Cerebellar cortex (tissue), 1 donor: Measurements from ENCODE around the gene METAP1D.
"Not testable (repeated sequence)": the region's sequence is repeated elsewhere in the genome, so short reads cannot be mapped to it uniquely, and the experiment has no call there.

Experiments used
- DNase-seq: peaks from one replicate; pipeline ENCODE4 v3.0.0-alpha.2; 2015; ENCODE audit warnings: low spot score

Gene METAP1D

DNA sequence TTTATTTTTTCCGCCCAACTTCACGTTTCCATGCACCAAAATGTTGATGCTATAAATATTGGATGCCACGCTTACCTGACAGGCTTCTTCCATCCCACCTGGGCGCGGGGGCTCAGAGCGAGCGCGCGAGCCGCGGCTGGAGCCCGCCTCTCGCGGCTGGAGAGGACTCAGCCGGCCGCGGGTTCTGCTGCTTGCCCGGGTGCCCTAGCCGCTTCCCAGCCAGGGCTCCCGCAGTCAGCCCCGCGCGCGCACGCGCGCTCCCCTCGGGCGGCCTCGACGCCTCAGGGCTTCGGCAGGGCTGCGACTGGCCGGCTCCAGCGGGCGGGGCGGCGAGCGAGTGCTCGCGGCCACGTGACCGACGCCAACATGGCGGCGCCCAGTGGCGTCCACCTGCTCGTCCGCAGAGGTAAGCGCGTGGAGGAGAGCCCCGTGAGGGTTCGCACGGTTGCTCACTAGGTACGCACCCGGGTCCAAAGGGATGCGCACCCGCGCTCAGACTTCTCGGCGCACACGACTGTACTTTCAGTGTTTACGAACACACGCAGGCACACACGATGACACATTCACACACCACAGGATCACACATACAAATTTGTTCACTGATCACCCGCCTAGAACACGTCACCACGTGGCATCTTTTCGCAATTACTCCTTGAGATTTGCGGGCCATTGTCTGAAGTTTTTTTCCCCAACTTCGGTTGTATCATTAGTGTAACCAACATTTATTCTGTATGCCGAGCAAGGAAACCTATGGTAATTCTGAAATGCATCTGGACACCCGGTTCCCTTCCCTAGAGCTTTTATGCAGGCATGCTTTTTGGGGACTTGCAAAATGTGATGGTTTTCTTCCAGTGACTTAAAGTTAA is at the start of gene METAP1D:
METAP1D (plus strand) TSS at position 350 of the 866 bp plus-strand sequence; CDS start at position 367, 17 bp downstream.
- peak; percentile 92 for DNase-seq

- no peak for DNase-seq
Measured at GRCh38 chr2:171952276-171952675, 47.5 kb upstream of the METAP1D start.

DNA sequence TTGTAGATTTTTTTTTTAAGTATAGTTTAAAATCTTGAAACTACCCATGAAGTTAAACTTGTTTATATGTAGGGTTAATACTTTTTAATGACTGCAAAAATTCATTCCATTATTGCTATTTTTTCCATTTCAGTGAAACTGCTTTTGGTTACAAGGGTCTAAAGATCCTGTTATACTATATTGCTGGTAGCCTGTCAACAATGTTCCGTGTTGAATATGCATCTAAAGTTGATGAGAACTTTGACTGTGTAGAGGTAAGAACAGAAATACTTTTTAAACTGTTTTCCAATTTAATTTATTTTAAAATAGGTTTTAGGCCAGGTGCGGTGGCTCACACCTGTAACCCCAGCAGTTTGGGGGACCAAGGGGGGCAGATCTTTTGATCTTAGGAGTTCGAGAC is 47.0 kb upstream of the METAP1D start:
- DNase-seq = no peak

- peak; percentile 14 for DNase-seq
Measured at GRCh38 chr2:171956135-171956825, 43.5 kb upstream of the METAP1D start.

- DNase-seq = peak; percentile 74
Measured at GRCh38 chr2:171957061-171957460, 42.7 kb upstream of the METAP1D start.

- DNase-seq = no peak
Measured at GRCh38 chr2:171958475-171958874, 41.3 kb upstream of the METAP1D start.

DNA sequence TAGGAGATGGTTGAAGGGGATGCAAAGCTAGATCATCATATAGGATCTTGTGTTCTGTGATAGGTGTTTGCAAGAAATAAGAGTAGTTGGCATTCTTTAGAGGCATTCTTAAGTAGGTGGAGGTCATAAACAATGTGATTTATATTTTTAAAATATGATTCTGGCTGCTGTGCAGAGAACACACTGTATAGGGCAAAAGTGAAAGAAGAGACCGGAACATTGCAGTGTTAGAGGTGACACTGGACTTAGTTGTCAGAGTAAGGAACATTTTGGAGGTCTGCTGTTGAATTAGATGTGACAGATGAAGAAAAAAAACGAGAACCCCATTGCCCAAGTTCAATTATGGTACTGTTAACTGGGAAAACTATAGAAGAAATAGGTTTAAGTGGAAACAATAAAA is 39.8 kb upstream of the METAP1D start:
- no peak for DNase-seq

GRCh38 chr2:171960570-171960969 is 39.2 kb upstream of the METAP1D start:
- DNase-seq = no peak

DNA sequence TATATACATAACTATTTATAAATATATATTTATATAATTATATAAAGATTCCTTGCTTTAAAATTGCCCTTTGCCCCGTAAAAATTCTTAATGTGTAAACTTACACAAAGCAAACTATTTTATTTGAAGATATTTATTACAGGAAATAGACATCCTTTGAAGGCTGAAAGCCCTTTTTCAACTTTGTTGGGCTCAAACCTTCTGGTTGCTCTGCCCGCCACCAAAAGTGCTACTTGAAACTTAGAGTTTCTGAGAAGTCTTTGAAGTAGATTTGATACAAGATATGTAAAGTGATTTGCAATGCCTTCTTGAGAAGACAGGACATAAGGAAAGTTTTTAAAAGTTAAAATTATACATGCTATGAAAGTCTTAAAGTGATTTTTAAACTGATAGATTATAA is 36.6 kb upstream of the METAP1D start:
- DNase-seq = no peak

DNA sequence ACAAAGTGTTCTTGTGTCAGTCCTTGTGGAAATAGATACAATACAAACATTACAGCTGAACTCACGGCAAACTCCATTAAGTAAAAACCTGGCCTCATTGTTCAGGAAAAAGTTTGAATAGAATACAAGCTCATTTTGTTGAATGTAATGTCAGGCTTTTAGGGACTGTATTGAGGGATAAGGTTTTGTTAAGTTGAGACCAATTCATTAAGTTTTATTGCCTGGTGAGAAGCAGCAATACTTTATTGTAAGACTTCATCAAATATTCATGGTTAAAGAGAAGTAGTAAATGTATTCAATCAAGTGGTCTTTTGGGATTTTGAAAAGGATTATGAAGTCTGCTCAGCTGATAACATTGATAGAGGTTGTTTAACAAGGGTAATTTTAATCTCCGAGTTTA is 35.4 kb upstream of the METAP1D start:
- no peak for DNase-seq

GRCh38 chr2:171965238-171965637 is 34.5 kb upstream of the METAP1D start:
- DNase-seq = no peak

DNA sequence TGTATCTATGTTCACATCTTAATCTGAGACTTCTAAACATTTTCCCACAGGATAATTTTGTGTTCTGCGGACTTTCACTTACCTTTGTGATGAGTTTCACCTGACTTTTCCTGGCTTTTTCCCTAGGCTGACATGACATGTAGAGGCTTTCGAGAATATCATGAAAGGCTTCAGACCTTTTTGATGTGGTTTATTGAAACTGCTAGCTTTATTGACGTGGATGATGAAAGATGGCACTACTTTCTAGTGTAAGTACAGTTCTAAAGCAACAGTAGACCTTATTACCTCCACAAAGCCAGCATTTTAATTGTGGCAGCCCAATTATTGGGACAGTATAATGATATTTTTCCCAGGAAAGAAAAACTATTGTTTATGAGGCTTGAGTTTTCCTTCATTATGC is 34.1 kb upstream of the METAP1D start:
- no peak for DNase-seq

GRCh38 chr2:171966235-171966634 is 33.5 kb upstream of the METAP1D start:
- no peak for DNase-seq

DNA sequence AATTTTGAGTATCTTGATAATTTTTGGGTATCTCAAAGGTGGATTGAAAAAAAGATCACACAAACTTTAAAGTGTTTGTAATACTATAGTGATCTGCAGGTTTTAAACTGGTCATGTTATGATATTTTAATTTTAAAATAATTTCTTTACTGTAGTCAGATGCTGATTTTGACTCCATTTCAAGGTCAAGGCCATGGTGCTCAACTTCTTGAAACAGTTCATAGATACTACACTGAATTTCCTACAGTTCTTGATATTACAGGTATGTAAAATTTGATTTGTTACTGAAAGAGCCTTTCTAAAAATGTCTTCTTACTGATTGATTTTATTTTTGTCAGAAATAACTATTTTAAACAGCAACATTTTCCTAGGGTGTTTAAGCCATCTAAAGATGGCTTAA is 33.1 kb upstream of the METAP1D start:
- no peak for DNase-seq

- no peak for DNase-seq
Measured at GRCh38 chr2:171968509-171968908, 31.2 kb upstream of the METAP1D start.

- no peak for DNase-seq
Measured at GRCh38 chr2:171972329-171972982, 27.3 kb upstream of the METAP1D start.

DNA sequence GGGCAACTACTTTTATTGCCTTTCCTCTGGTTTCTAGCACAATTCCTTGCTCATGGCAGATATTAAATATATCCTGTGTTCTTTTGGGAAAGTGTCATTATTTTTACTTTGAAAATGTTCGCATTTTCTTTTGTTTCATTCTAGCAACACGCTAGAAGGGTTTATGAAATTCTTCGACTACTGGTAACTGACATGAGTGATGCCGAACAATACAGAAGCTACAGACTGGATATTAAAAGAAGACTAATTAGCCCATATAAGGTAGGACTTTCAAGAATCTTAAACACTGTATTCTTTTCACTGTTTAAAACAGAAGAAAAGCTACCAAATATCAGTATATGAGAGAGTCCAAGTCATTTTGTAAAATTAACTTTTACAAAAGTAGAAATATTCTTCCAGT is 20.6 kb upstream of the METAP1D start:
- no peak for DNase-seq

GRCh38 chr2:171983924-171984323 is 15.8 kb upstream of the METAP1D start:
- not testable (repeated sequence) for DNase-seq

- DNase-seq = no peak
Measured at GRCh38 chr2:171985076-171985475, 14.7 kb upstream of the METAP1D start.

DNA sequence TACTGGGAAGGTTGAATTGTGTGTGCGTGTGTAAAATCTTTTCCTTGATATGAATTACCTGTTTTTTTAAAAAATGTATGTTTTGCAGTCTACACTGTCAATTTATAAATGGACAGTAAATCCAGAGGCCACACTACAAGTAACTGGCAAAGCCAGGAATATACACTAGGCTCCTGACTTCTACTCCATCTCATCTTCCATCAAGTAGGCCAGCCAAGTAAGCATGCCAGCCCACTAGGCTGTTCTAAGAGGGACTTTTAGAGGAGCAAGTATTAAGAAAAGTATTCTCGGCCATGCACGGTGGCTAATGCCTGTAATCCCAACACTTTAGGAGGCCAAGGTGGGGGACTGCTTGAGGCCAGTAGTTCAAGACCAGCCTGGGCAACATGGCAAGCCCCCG is 13.0 kb upstream of the METAP1D start:
- no peak for DNase-seq

DNA sequence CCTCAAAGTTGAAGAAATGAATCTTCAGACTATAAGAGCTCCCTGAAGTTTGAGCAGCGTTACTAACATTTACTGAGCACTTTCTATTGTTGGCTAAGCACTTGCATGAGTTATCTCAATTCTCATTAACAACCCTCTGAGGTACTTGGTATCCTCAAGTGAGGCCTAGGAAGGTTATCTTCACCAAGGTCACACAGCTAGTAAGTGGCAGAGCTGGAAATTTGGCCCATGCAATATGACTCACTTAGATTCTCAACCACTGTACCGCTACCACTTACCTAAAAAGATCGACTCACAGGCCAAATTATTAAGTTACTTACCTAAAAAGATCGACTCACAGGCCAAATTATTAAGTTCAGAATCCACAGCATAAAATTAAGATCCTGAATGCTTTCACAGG is 8.7 kb upstream of the METAP1D start:
- no peak for DNase-seq

GRCh38 chr2:171995586-171995985 is 4.2 kb upstream of the METAP1D start:
- no peak for DNase-seq

DNA sequence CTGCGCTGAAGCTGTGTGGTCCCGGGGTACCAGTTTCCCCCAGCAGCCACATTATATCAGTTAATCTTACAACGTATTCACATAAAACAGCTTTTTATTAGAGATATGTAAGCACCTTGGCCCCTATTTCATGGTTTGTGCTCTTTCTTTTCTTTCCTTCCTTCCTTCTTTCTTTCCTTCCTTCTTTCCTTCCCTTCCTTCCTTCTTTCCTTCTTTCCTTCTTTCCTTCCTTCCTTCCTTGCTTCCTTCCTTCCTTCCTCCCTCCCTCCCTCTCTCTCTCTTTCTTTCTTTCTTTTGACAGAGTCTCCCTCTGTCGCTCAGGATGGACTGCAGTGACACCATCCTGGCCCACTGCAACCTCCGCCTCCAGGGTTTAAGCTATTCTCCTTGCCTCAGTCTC is 3.7 kb upstream of the METAP1D start:
- no peak for DNase-seq
